Activated T-cell treated with anti-CD3 and anti-CD28 coated beads, Interleukin-2, amount 50 U/mL, for 24 hours (primary cell): ENCODE results near the gene YAP1.

Experiments
- DNase-seq: peaks from one replicate; pipeline ENCODE4 v3.0.0-alpha.2; 2020
- H3K27ac Mint-ChIP-seq: 2 replicates; pipeline ENCODE4 v1.8.0; 2020; ENCODE audit warnings: mild to moderate bottlenecking, mixed read lengths
- H3K27me3 Mint-ChIP-seq: 2 replicates; pipeline ENCODE4 v1.8.0; 2020; ENCODE audit warnings: mixed read lengths
- H3K36me3 Mint-ChIP-seq: 2 replicates; pipeline ENCODE4 v1.8.0; 2020; ENCODE audit warnings: low read depth, mixed read lengths
- H3K4me1 Mint-ChIP-seq: 2 replicates; pipeline ENCODE4 v1.8.0; 2020; ENCODE audit warnings: low read depth, mixed read lengths
- H3K4me3 Mint-ChIP-seq: 2 replicates; pipeline ENCODE4 v1.8.0; 2020; ENCODE audit warnings: mild to moderate bottlenecking, moderate library complexity, mixed read lengths
- H3K9me3 Mint-ChIP-seq: 2 replicates; pipeline ENCODE4 v1.8.0; 2020; ENCODE audit warnings: mixed read lengths

Gene YAP1

GRCh38 chr11:102220728-102221467 is 110.7 kb downstream of the YAP1 start:
- peaks cover 9% of the 10 kb centered on the region for H3K27me3 Mint-ChIP-seq
- no peaks in the 10 kb centered on the region for H3K4me1 Mint-ChIP-seq
- H3K36me3 Mint-ChIP-seq, result no peaks in the 10 kb centered on the region
- no peak overlapping the region for H3K4me3 Mint-ChIP-seq
- H3K27ac Mint-ChIP-seq, result no peak overlapping the region
- H3K9me3 Mint-ChIP-seq, result no peaks in the 10 kb centered on the region
- DNase-seq, result no peak

- Mint-ChIP-seq H3K27me3 (no peaks in the 10 kb centered on the region), H3K27ac (no peak overlapping the region), H3K36me3 (no peaks in the 10 kb centered on the region), H3K9me3 (no peaks in the 10 kb centered on the region), H3K4me3 (no peak overlapping the region), H3K4me1 (no peaks in the 10 kb centered on the region)
- DNase-seq, result no peak
Observed at GRCh38 chr11:102223859-102224258, 113.6 kb downstream of the YAP1 start.

GRCh38 chr11:102225689-102226568 is 115.7 kb downstream of the YAP1 start:
- H3K4me3 Mint-ChIP-seq, result no peak overlapping the region
- no peaks in the 10 kb centered on the region for H3K36me3 Mint-ChIP-seq
- no peak for DNase-seq
- H3K27me3 Mint-ChIP-seq, result peaks cover 4% of the 10 kb centered on the region
- no peak overlapping the region for H3K27ac Mint-ChIP-seq
- H3K4me1 Mint-ChIP-seq, result no peaks in the 10 kb centered on the region
- no peaks in the 10 kb centered on the region for H3K9me3 Mint-ChIP-seq

- peaks cover 8% of the 10 kb centered on the region for H3K27me3 Mint-ChIP-seq
- H3K36me3 Mint-ChIP-seq, result no peaks in the 10 kb centered on the region
- no peak for DNase-seq
- H3K9me3 Mint-ChIP-seq, result no peaks in the 10 kb centered on the region
- H3K4me1 Mint-ChIP-seq, result no peaks in the 10 kb centered on the region
- no peak overlapping the region for H3K27ac Mint-ChIP-seq
- H3K4me3 Mint-ChIP-seq, result no peak overlapping the region
Observed at GRCh38 chr11:102226702-102227490, 116.6 kb downstream of the YAP1 start.

GRCh38 chr11:102229510-102230123 is 119.4 kb downstream of the YAP1 start:
- Mint-ChIP-seq H3K36me3 (no peaks in the 10 kb centered on the region), H3K4me1 (no peaks in the 10 kb centered on the region), H3K4me3 (no peak overlapping the region), H3K9me3 (no peaks in the 10 kb centered on the region), H3K27me3 (peaks cover 10% of the 10 kb centered on the region), H3K27ac (no peak overlapping the region)
- DNase-seq, result no peak

- H3K27me3 Mint-ChIP-seq, result peaks cover 16% of the 10 kb centered on the region
Observed at GRCh38 chr11:102230186-102230585, 119.9 kb downstream of the YAP1 start.

GRCh38 chr11:102230911-102231310 is 120.7 kb downstream of the YAP1 start:
- DNase-seq, result no peak
- H3K27me3 Mint-ChIP-seq, result peaks cover 19% of the 10 kb centered on the region
- H3K4me3 Mint-ChIP-seq, result no peak overlapping the region
- no peaks in the 10 kb centered on the region for H3K36me3 Mint-ChIP-seq
- H3K9me3 Mint-ChIP-seq, result no peaks in the 10 kb centered on the region
- H3K4me1 Mint-ChIP-seq, result no peaks in the 10 kb centered on the region
- H3K27ac Mint-ChIP-seq, result no peak overlapping the region

More at GRCh38 chr11:102230186-102230585, 119.9 kb downstream of the YAP1 start:
- H3K4me3 Mint-ChIP-seq, result no peak overlapping the region
- no peak for DNase-seq
- H3K4me1 Mint-ChIP-seq, result no peaks in the 10 kb centered on the region
- H3K36me3 Mint-ChIP-seq, result no peaks in the 10 kb centered on the region
- no peak overlapping the region for H3K27ac Mint-ChIP-seq
- no peaks in the 10 kb centered on the region for H3K9me3 Mint-ChIP-seq

- Mint-ChIP-seq H3K4me1 (no peaks in the 10 kb centered on the region), H3K36me3 (no peaks in the 10 kb centered on the region), H3K4me3 (no peak overlapping the region), H3K9me3 (no peaks in the 10 kb centered on the region), H3K27me3 (peaks cover 37% of the 10 kb centered on the region), H3K27ac (no peak overlapping the region)
- DNase-seq, result no peak
Observed at GRCh38 chr11:102234779-102235439, 124.7 kb downstream of the YAP1 start.

- Mint-ChIP-seq H3K4me1 (no peaks in the 10 kb centered on the region), H3K9me3 (no peaks in the 10 kb centered on the region), H3K27ac (no peak overlapping the region), H3K27me3 (peaks cover 34% of the 10 kb centered on the region), H3K4me3 (no peak overlapping the region), H3K36me3 (no peaks in the 10 kb centered on the region)
- no peak for DNase-seq
Observed at GRCh38 chr11:102237096-102237735, 127.0 kb downstream of the YAP1 start.

- Mint-ChIP-seq H3K27ac (no peak overlapping the region), H3K4me3 (no peak overlapping the region), H3K36me3 (no peaks in the 10 kb centered on the region), H3K27me3 (peaks cover 34% of the 10 kb centered on the region), H3K4me1 (no peaks in the 10 kb centered on the region), H3K9me3 (no peaks in the 10 kb centered on the region)
- DNase-seq, result no peak
Observed at GRCh38 chr11:102238391-102238821, 128.2 kb downstream of the YAP1 start.

- Mint-ChIP-seq H3K27ac (no peak overlapping the region), H3K36me3 (no peaks in the 10 kb centered on the region), H3K4me1 (no peaks in the 10 kb centered on the region), H3K27me3 (peaks cover 34% of the 10 kb centered on the region), H3K9me3 (no peaks in the 10 kb centered on the region), H3K4me3 (no peak overlapping the region)
- DNase-seq, result no peak
Observed at GRCh38 chr11:102239448-102239847, 129.2 kb downstream of the YAP1 start.

GRCh38 chr11:102239911-102240310 is 129.7 kb downstream of the YAP1 start:
- no peak for DNase-seq
- Mint-ChIP-seq H3K27ac (no peak overlapping the region), H3K9me3 (no peaks in the 10 kb centered on the region), H3K4me3 (no peak overlapping the region), H3K27me3 (peaks cover 30% of the 10 kb centered on the region), H3K4me1 (no peaks in the 10 kb centered on the region), H3K36me3 (no peaks in the 10 kb centered on the region)

- peaks cover 26% of the 10 kb centered on the region for H3K27me3 Mint-ChIP-seq
Observed at GRCh38 chr11:102240502-102240901, 130.3 kb downstream of the YAP1 start.

More at GRCh38 chr11:102240502-102240901, 130.3 kb downstream of the YAP1 start:
- H3K4me1 Mint-ChIP-seq, result no peaks in the 10 kb centered on the region
- no peak overlapping the region for H3K27ac Mint-ChIP-seq
- H3K9me3 Mint-ChIP-seq, result no peaks in the 10 kb centered on the region
- DNase-seq, result no peak
- no peaks in the 10 kb centered on the region for H3K36me3 Mint-ChIP-seq
- no peak overlapping the region for H3K4me3 Mint-ChIP-seq
